K562 (cell line): ENCODE measurements around the gene KIF19.

ENCODE experiments used
- POLR2A ChIP-seq: fragments of 450-650 bp; conservative IDR thresholded peaks from 2 replicates; pipeline ENCODE4 v1.6.1; 2016
- TF ChIP-seq, protein P1 (sequence below), 2 experiments: IDR thresholded peaks in 1 of 2; conservative IDR thresholded peaks in 1 of 2; 2 replicates each; pipeline ENCODE4 v1.6.1; 2016; ENCODE audit warnings: low read depth in 2 of 2, mild to moderate bottlenecking in 1 of 2, missing compliant biosample characterization in 1 of 2, missing genetic modification characterization in 1 of 2, moderate library complexity in 1 of 2
- TF ChIP-seq, protein P2 (sequence below), 3 experiments: IDR thresholded peaks in 2 of 3; conservative IDR thresholded peaks in 1 of 3; 2 replicates each; pipeline ENCODE4 v1.5.1; 2011 to 2012; ENCODE audit warnings: low read length in 3 of 3, mild to moderate bottlenecking in 3 of 3, control low read depth in 2 of 3, improper control_type of control experiment in 1 of 3, inconsistent platforms in 1 of 3, low read depth in 1 of 3, mixed read lengths in 1 of 3, moderate library complexity in 1 of 3; ENCODE audit not compliant: insufficient read depth in 2 of 3
- TF ChIP-seq, protein P3 (sequence below): fragments of 250-450 bp; sonication (Bioruptor Pico); IDR thresholded peaks from 2 replicates; pipeline ENCODE4 v1.5.0; 2020; ENCODE audit warnings: mild to moderate bottlenecking, borderline replicate concordance
- TF ChIP-seq, protein P4 (sequence below): fragments of 250-450 bp; sonication (Bioruptor Pico); IDR thresholded peaks from 2 replicates; pipeline ENCODE4 v1.8.0; 2021; ENCODE audit warnings: moderate library complexity, mild to moderate bottlenecking, inconsistent platforms

DNA sequence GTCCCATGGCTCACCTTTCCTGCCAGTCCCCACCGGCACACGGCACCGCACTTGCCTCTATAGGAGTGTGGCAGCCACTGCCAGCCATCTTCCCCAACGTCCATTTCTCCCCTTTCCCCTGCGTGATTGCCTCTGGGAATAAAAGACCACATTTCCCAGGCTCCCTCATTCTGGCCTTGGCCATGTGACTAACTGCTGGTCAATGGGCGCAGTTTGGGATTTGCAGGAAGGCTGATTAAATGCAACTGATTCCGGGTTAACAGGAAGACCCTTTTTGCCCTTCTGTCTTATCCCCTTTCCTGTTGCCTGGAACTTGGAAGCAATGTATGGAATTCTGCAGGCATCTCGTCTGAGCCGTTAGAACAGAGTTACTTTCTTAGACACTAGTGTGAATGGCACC lies 32.7 kb downstream of the KIF19 start:
- TF ChIP-seq, protein P1, sequence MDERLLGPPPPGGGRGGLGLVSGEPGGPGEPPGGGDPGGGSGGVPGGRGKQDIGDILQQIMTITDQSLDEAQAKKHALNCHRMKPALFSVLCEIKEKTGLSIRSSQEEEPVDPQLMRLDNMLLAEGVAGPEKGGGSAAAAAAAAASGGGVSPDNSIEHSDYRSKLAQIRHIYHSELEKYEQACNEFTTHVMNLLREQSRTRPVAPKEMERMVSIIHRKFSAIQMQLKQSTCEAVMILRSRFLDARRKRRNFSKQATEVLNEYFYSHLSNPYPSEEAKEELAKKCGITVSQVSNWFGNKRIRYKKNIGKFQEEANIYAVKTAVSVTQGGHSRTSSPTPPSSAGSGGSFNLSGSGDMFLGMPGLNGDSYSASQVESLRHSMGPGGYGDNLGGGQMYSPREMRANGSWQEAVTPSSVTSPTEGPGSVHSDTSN (CRISPR knock-in tag; IDR thresholded peaks at IDR 0.05; ENCODE audit: low read depth), result no peak
- TF ChIP-seq, protein P1 (tag; conservative IDR thresholded peaks at IDR 0.05; ENCODE audit: low read depth), result no peak
- TF ChIP-seq, protein P2, sequence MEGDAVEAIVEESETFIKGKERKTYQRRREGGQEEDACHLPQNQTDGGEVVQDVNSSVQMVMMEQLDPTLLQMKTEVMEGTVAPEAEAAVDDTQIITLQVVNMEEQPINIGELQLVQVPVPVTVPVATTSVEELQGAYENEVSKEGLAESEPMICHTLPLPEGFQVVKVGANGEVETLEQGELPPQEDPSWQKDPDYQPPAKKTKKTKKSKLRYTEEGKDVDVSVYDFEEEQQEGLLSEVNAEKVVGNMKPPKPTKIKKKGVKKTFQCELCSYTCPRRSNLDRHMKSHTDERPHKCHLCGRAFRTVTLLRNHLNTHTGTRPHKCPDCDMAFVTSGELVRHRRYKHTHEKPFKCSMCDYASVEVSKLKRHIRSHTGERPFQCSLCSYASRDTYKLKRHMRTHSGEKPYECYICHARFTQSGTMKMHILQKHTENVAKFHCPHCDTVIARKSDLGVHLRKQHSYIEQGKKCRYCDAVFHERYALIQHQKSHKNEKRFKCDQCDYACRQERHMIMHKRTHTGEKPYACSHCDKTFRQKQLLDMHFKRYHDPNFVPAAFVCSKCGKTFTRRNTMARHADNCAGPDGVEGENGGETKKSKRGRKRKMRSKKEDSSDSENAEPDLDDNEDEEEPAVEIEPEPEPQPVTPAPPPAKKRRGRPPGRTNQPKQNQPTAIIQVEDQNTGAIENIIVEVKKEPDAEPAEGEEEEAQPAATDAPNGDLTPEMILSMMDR (IDR thresholded peaks at IDR 0.05 in 2 of 3, conservative IDR thresholded peaks at IDR 0.05 in 1 of 3; ENCODE audit: insufficient read depth in 2 of 3, low read depth in 1 of 3, low read length in 3 of 3), result no peak
- TF ChIP-seq POLR2A, result no peak
- TF ChIP-seq, protein P3, sequence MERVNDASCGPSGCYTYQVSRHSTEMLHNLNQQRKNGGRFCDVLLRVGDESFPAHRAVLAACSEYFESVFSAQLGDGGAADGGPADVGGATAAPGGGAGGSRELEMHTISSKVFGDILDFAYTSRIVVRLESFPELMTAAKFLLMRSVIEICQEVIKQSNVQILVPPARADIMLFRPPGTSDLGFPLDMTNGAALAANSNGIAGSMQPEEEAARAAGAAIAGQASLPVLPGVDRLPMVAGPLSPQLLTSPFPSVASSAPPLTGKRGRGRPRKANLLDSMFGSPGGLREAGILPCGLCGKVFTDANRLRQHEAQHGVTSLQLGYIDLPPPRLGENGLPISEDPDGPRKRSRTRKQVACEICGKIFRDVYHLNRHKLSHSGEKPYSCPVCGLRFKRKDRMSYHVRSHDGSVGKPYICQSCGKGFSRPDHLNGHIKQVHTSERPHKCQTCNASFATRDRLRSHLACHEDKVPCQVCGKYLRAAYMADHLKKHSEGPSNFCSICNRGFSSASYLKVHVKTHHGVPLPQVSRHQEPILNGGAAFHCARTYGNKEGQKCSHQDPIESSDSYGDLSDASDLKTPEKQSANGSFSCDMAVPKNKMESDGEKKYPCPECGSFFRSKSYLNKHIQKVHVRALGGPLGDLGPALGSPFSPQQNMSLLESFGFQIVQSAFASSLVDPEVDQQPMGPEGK (CRISPR knock-in tag), result no peak
- TF ChIP-seq, protein P4, sequence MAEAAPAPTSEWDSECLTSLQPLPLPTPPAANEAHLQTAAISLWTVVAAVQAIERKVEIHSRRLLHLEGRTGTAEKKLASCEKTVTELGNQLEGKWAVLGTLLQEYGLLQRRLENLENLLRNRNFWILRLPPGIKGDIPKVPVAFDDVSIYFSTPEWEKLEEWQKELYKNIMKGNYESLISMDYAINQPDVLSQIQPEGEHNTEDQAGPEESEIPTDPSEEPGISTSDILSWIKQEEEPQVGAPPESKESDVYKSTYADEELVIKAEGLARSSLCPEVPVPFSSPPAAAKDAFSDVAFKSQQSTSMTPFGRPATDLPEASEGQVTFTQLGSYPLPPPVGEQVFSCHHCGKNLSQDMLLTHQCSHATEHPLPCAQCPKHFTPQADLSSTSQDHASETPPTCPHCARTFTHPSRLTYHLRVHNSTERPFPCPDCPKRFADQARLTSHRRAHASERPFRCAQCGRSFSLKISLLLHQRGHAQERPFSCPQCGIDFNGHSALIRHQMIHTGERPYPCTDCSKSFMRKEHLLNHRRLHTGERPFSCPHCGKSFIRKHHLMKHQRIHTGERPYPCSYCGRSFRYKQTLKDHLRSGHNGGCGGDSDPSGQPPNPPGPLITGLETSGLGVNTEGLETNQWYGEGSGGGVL (CRISPR knock-in tag), result no peak
